CD14-positive monocyte (primary cell): Measurements from ENCODE around the gene FKRP. TPM values are rescaled to one million over a fixed set of nuclear protein-coding genes. Genes with fewer than 3 reads are reported as not detected.
"Not testable (repeated sequence)": the region's sequence is repeated elsewhere in the genome, so short reads cannot be mapped to it uniquely, and the experiment has no call there.

Source experiments
- DNase-seq, 3 donors: peaks; one replicate each; pipeline ENCODE4 v3.0.0-alpha.2; 2011 to 2022
- H2AFZ ChIP-seq: 2 replicates; pipeline ENCODE4 v1.6.0; 2012; ENCODE audit warnings: mild to moderate bottlenecking, low read depth, low read length, inconsistent platforms; ENCODE audit not compliant: insufficient read depth, poor library complexity, severe bottlenecking
- H3K27ac ChIP-seq, 2 donors: 1 replicate in 1 of 2; 2 replicates in 1 of 2; pipeline ENCODE4 v1.5.1; 2012 to 2013; ENCODE audit warnings: low read length in 2 of 2, control low read depth in 1 of 2, inconsistent platforms in 1 of 2, low read depth in 1 of 2, mild to moderate bottlenecking in 1 of 2
- H3K27me3 ChIP-seq, 2 donors: one replicate each; pipeline versions ENCODE4 v1.6.0 to v1.6.1; 2011 to 2013; ENCODE audit warnings: low read length in 2 of 2; ENCODE audit not compliant: control insufficient read depth in 2 of 2, insufficient read depth in 2 of 2
- H3K36me3 ChIP-seq, 2 donors: replicated peaks in 1 of 2; 1 replicate in 1 of 2; 2 replicates in 1 of 2; pipeline versions ENCODE4 v1.5.1 to v1.6.1; 2012 to 2013; ENCODE audit warnings: low read length in 2 of 2, control low read depth in 1 of 2, inconsistent platforms in 1 of 2, mild to moderate bottlenecking in 1 of 2; ENCODE audit not compliant: insufficient read depth in 2 of 2, control insufficient read depth in 1 of 2
- H3K4me1 ChIP-seq, 2 donors: 1 replicate in 1 of 2; 2 replicates in 1 of 2; pipeline versions ENCODE4 v1.5.1 to v1.6.1; 2012 to 2013; ENCODE audit warnings: low read length in 2 of 2, control low read depth in 1 of 2, inconsistent platforms in 1 of 2, mild to moderate bottlenecking in 1 of 2, moderate library complexity in 1 of 2; ENCODE audit not compliant: insufficient read depth in 2 of 2, control insufficient read depth in 1 of 2
- H3K4me2 ChIP-seq: replicated peaks from 2 replicates; pipeline ENCODE3; 2012; ENCODE audit warnings: low read length, moderate library complexity, mild to moderate bottlenecking; ENCODE audit not compliant: poor library complexity, severe bottlenecking; ENCODE audit errors: extremely low read depth
- H3K4me3 ChIP-seq, 3 experiments: fragments of 200-600 bp in 1 of 3; sonication (generic) in 1 of 3; replicated peaks in 1 of 3; 1 replicate in 2 of 3; 2 replicates in 1 of 3; pipeline ENCODE4 v1.5.1; 2011 to 2013; ENCODE audit warnings: low read length in 3 of 3, mild to moderate bottlenecking in 3 of 3, control low read depth in 2 of 3, low read depth in 2 of 3, inconsistent platforms in 1 of 3, moderate library complexity in 1 of 3
- H3K79me2 ChIP-seq: 2 replicates; pipeline ENCODE4 v1.6.0; 2012; ENCODE audit warnings: mild to moderate bottlenecking, control low read depth, inconsistent platforms, low read length, moderate library complexity; ENCODE audit not compliant: insufficient read depth
- H3K9ac ChIP-seq: 2 replicates; pipeline ENCODE4 v1.6.0; 2017; ENCODE audit warnings: low read length, mild to moderate bottlenecking; ENCODE audit not compliant: insufficient read depth, poor library complexity, severe bottlenecking
- H3K9me3 ChIP-seq, 2 donors: replicated peaks in 1 of 2; 1 replicate in 1 of 2; 2 replicates in 1 of 2; pipeline versions ENCODE4 v1.5.1 to v1.6.1; 2012 to 2013; ENCODE audit warnings: low read length in 2 of 2, control low read depth in 1 of 2; ENCODE audit not compliant: control insufficient read depth in 1 of 2, insufficient read depth in 1 of 2
- H4K20me1 ChIP-seq: 2 replicates; pipeline ENCODE4 v1.6.0; 2012; ENCODE audit warnings: mild to moderate bottlenecking, low read length, control low read depth, moderate library complexity; ENCODE audit not compliant: insufficient read depth
- H3K27ac Mint-ChIP-seq, 7 donors: one replicate each; pipeline ENCODE4 v1.8.0; 2020; ENCODE audit warnings: mild to moderate bottlenecking in 7 of 7, mixed read lengths in 7 of 7, moderate library complexity in 6 of 7, inconsistent platforms in 2 of 7
- H3K27me3 Mint-ChIP-seq, 3 donors: one replicate each; pipeline ENCODE4 v1.8.0; 2021 to 2022; ENCODE audit warnings: low read depth in 3 of 3, mild to moderate bottlenecking in 3 of 3, mixed read lengths in 3 of 3, moderate library complexity in 3 of 3, inconsistent platforms in 1 of 3
- H3K36me3 Mint-ChIP-seq, 2 donors: one replicate each; pipeline ENCODE4 v1.8.0; 2020; ENCODE audit warnings: mixed read lengths in 2 of 2, inconsistent platforms in 1 of 2, mild to moderate bottlenecking in 1 of 2
- H3K4me1 Mint-ChIP-seq: one replicate; pipeline ENCODE4 v1.8.0; 2020; ENCODE audit warnings: mild to moderate bottlenecking, mixed read lengths
- H3K4me3 Mint-ChIP-seq, 2 donors: one replicate each; pipeline ENCODE4 v1.8.0; 2020; ENCODE audit warnings: mild to moderate bottlenecking in 2 of 2, mixed read lengths in 2 of 2, moderate library complexity in 1 of 2
- H3K9me3 Mint-ChIP-seq, 7 donors: one replicate each; pipeline ENCODE4 v1.8.0; 2020 to 2022; ENCODE audit warnings: mixed read lengths in 7 of 7, mild to moderate bottlenecking in 6 of 7, moderate library complexity in 6 of 7, inconsistent platforms in 2 of 7
- CTCF ChIP-seq: fragments of 200-600 bp; IDR thresholded peaks from one replicate; pipeline ENCODE4 v1.8.0; 2022; ENCODE audit warnings: antibody characterized with exemption, mild to moderate bottlenecking
- WGBS: methylation state at CpG from one replicate; pipeline ENCODE4 v1.1.5; 2013; ENCODE audit warnings: missing lambda C conversion rate; ENCODE audit not compliant: insufficient coverage; 5-methylcytosine and 5-hydroxymethylcytosine counted together
- intact Hi-C, 2 donors: fragments of 100-400 bp; cut with micrococcal nuclease; formaldehyde crosslinking; loops; one replicate each; pipeline versions ENCODE4 v1.15.0 to v1.15.1; 2023
- polyA plus RNA-seq, 3 donors: library from polyadenylated mRNA; depleted of rRNA in 1 of 3; unstranded in 2 of 3; stranded (reverse) in 1 of 3; fragments of 300-500 nt in 2 of 3; fragments of >200 nt in 1 of 3; fragmentation: Illumina TruSeq in 2 of 3; gene quantifications; 1 replicate in 2 of 3; 2 replicates in 1 of 3; pipeline ENCODE4 v1.2.3, GENCODE V29; 2012 to 2021

Gene FKRP
- polyA plus RNA-seq, 3 donors, result 2.1 to 21.5 (median 2.7) TPM

- H3K27ac Mint-ChIP-seq, result no peak overlapping the region
- no peak for DNase-seq
- no peaks in the 10 kb centered on the region for H3K79me2 ChIP-seq
- no peaks in the 10 kb centered on the region for H3K9me3 ChIP-seq
- peaks cover 0 to 2% (median 0%) of the 10 kb centered on the region in 7 donors for H3K9me3 Mint-ChIP-seq
- H3K4me3 Mint-ChIP-seq, result no peak overlapping the region
- H3K36me3 ChIP-seq, result peaks cover 17 to 50% of the 10 kb centered on the region in 2 donors
- peaks cover 0 to 7% of the 10 kb centered on the region in 2 donors for H3K27me3 ChIP-seq
- peaks cover 5% of the 10 kb centered on the region for H4K20me1 ChIP-seq
- H3K4me1 ChIP-seq, result peaks cover 18 to 20% of the 10 kb centered on the region in 2 donors
- H3K9ac ChIP-seq, result no peak overlapping the region
- TF ChIP-seq CTCF, result no peak
- H3K27ac ChIP-seq, result no peak overlapping the region
- H3K27me3 Mint-ChIP-seq, result peaks cover 5 to 13% (median 8%) of the 10 kb centered on the region in 3 donors
- WGBS, result 63% methylated on average over 4 of the region's 25 CpGs
- no peak overlapping the region for H3K4me2 ChIP-seq
- intact Hi-C loops, result loop anchor here in 1 of 2 donors (10.0 kb wide), 1 partner anchor 96 kb away; no protein-coding TSS in a partner anchor
- peaks cover 41 to 67% of the 10 kb centered on the region in 2 donors for H3K36me3 Mint-ChIP-seq
- H3K4me3 ChIP-seq, result no peak overlapping the region
- H3K4me1 Mint-ChIP-seq, result peaks cover 17% of the 10 kb centered on the region
- H2AFZ ChIP-seq, result no peak overlapping the region
Observed at GRCh38 chr19:46710687-46711086, 35.2 kb upstream of the FKRP start.

GRCh38 chr19:46712768-46713338, 33.0 kb upstream of the FKRP start:
- H4K20me1 ChIP-seq, H3K9ac ChIP-seq, H3K9me3 ChIP-seq, H3K79me2 ChIP-seq, H3K4me2 ChIP-seq, H3K4me3 ChIP-seq, H3K4me3 Mint-ChIP-seq, H3K27ac ChIP-seq, H3K9me3 Mint-ChIP-seq, H2AFZ ChIP-seq, DNase-seq: not testable (repeated sequence)
- Histone ChIP-seq H3K27me3 (peaks cover 0 to 10% of the 10 kb centered on the region in 2 donors), H3K36me3 (peaks cover 14 to 30% of the 10 kb centered on the region in 2 donors), H3K4me1 (peaks cover 32 to 39% of the 10 kb centered on the region in 2 donors)
- WGBS, result no CpG with 5 or more reads among the region's 6 CpGs
- H3K27ac Mint-ChIP-seq, result peak overlapping the region in 1 of 7 donors; percentile 5
- peaks cover 9 to 23% (median 12%) of the 10 kb centered on the region in 3 donors for H3K27me3 Mint-ChIP-seq
- peaks cover 27% of the 10 kb centered on the region for H3K4me1 Mint-ChIP-seq
- intact Hi-C loops, result loop anchor here in 1 of 2 donors (10.0 kb wide), 1 partner anchor 98 kb away; no protein-coding TSS in a partner anchor
- H3K36me3 Mint-ChIP-seq, result peaks cover 29 to 53% of the 10 kb centered on the region in 2 donors
